WTC11 (cell line): ENCODE data around the gene DNAH8.

Experiments used
- GABPB1 ChIP-seq: sonication (generic); formaldehyde crosslinking; IDR thresholded peaks from 2 replicates; pipeline ENCODE4 v1.8.1; 2023; ENCODE audit warnings: mild to moderate bottlenecking, missing genetic modification reagents
- USF2 ChIP-seq: sonication (generic); formaldehyde crosslinking; IDR thresholded peaks from 2 replicates; pipeline ENCODE4 v1.8.1; 2023; ENCODE audit warnings: mild to moderate bottlenecking, missing genetic modification reagents, moderate library complexity
- ZNF317 ChIP-seq: sonication (generic); formaldehyde crosslinking; IDR thresholded peaks from 2 replicates; pipeline ENCODE4 v1.8.1; 2023; ENCODE audit warnings: low read depth, mild to moderate bottlenecking, moderate library complexity, missing genetic modification reagents, borderline replicate concordance
- TF ChIP-seq, protein P1 (sequence below): fragments of 200-600 bp; IDR thresholded peaks from 2 replicates; pipeline ENCODE4 v1.8.0; 2022; ENCODE audit warnings: antibody characterized with exemption
- TF ChIP-seq, protein P2 (sequence below): sonication (generic); formaldehyde crosslinking; IDR thresholded peaks from 2 replicates; pipeline ENCODE4 v1.8.1; 2023; ENCODE audit warnings: mild to moderate bottlenecking, moderate library complexity, missing genetic modification reagents

DNA sequence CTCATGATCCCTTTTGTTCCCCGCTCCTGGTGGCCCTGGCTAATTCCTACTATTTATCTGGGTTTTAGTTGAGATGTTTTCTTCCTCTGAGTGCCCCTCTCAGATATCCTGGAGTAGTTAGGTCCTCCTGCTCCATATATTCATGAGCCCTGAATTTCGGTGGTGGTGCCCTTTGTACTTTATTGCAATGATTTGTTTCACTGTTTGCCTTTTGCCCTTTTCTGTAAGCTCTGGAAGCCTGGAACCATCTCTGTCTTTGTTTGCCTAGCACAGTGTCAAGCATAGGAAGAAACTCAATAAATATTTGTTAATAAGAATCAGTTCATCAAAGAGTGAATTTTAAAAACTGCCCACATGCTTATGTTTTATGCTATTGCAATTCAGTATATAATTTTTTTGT, 144.9 kb downstream of the DNAH8 start:
- no peak for TF ChIP-seq USF2 (CRISPR knock-in tag)
- TF ChIP-seq, protein P1, sequence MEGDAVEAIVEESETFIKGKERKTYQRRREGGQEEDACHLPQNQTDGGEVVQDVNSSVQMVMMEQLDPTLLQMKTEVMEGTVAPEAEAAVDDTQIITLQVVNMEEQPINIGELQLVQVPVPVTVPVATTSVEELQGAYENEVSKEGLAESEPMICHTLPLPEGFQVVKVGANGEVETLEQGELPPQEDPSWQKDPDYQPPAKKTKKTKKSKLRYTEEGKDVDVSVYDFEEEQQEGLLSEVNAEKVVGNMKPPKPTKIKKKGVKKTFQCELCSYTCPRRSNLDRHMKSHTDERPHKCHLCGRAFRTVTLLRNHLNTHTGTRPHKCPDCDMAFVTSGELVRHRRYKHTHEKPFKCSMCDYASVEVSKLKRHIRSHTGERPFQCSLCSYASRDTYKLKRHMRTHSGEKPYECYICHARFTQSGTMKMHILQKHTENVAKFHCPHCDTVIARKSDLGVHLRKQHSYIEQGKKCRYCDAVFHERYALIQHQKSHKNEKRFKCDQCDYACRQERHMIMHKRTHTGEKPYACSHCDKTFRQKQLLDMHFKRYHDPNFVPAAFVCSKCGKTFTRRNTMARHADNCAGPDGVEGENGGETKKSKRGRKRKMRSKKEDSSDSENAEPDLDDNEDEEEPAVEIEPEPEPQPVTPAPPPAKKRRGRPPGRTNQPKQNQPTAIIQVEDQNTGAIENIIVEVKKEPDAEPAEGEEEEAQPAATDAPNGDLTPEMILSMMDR = no peak
- TF ChIP-seq, protein P2, sequence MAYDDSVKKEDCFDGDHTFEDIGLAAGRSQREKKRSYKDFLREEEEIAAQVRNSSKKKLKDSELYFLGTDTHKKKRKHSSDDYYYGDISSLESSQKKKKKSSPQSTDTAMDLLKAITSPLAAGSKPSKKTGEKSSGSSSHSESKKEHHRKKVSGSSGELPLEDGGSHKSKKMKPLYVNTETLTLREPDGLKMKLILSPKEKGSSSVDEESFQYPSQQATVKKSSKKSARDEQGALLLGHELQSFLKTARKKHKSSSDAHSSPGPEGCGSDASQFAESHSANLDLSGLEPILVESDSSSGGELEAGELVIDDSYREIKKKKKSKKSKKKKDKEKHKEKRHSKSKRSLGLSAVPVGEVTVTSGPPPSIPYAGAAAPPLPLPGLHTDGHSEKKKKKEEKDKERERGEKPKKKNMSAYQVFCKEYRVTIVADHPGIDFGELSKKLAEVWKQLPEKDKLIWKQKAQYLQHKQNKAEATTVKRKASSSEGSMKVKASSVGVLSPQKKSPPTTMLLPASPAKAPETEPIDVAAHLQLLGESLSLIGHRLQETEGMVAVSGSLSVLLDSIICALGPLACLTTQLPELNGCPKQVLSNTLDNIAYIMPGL = no peak
- no peak for TF ChIP-seq GABPB1 (CRISPR knock-in tag)
- no peak for TF ChIP-seq ZNF317
